HG03103 (cell line): ENCODE measurements around the gene PNPLA5.

ENCODE experiments used
- ATAC-seq: cut with Tn5 transposase; IDR thresholded peaks from one replicate; pipeline ENCODE4 v1.9.1; 2021; ENCODE audit warnings: low read depth; ENCODE audit not compliant: unreplicated experiment

The PNPLA5 gene

GRCh38 chr22:43841742-43842141, 50.1 kb downstream of the PNPLA5 start:
- ATAC-seq = no peak

- ATAC-seq = no peak
These were observed 51.0 kb downstream of the PNPLA5 start for GRCh38 chr22:43840851-43841250.

DNA sequence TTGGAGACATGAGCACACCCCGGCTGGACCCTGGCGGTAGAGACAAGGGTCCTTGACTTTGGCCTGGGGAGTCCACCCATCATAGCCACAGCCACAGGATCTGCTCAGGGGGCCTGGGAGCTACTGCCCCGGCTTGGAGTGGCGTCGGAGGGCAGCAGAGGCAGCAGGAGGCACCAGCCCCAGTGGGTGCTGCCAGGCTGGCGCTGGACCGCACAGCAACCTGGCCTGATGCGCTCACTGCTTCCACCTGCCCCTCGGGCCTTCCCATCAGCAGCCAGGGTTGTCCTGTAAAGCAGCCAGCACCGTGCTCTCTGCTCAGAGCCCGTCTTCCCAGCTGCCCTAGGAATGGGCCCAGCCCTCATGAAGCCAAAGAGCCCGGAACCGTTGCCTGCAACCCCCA, 51.4 kb downstream of the PNPLA5 start:
- no peak for ATAC-seq

DNA sequence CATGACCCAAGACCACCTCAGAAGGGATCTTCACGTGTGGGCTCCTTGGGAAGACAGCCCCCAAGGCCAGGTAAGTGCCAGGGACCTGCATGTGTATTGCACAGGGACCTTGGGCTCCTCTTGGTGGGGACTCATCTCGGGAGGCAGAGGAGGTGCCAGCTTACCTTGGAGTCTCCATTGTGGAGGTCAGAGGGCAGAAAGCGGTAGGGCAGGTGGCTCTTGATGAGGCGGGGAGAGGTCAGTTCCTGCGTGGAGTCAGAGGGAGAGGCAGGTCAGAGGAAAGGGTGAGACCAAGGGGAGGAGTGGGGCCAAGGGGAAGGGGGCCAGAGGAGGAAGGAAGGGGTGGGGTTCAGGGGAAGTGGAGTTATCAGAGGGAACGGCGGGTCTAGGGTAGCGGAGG, 52.0 kb downstream of the PNPLA5 start:
- ATAC-seq = no peak

DNA sequence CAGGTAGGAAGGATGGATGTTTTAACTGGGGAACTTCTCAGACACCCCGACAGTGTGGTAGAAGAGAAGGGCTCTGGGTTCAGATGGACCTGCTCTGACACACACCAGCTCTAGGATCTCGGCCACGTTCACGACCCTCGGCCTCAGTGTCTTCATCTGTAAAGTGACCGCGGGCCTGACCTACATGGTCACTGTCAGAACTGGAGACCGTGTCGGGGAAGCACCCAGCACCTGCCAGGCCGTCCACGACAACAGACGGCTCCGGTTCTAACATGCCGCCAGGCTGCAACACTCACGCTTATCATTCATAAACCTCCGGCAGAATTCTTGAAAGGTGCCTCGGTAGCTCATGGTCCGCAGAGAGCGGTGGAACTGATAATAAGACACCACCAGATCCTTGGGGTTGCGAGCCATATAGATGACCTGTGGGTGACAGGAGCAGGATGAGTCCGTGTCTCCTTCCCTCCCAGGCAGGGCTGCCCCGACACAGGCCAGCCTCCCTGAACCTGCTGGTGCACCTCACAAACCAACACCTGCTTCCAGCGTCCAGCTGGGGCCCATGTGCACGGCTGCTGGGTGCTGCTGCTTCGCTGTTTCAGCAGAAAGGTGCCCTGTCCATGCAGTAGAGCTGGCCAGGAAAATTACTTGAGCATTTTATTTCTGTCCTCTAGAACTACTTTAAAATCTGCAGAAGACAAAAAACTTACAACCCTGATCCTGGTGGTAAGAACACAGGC, 53.1 kb downstream of the PNPLA5 start:
- ATAC-seq = no peak

DNA sequence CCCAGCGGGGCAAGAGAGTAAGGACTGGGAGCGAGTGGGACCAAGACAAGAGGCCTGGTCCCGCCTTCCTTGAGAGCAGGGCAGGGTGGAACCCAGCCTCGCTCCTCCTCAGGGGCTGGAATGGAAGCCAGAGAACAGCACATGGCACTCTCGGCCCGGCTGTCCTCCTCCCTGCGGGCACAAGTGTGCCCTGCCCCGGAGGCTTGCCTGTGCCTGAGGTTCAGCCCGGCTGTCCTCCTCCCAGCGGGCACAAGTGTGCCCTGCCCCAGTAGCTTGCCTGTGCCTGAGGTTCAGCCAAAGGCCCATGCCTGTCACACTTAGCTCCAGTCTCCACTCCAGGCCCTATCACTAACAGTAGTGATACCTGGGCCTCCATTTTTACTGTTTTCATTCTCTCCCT, 53.7 kb downstream of the PNPLA5 start:
- ATAC-seq = no peak

GRCh38 chr22:43837666-43838065, 54.1 kb downstream of the PNPLA5 start:
- no peak for ATAC-seq

- no peak for ATAC-seq
These were observed 56.1 kb downstream of the PNPLA5 start for GRCh38 chr22:43835736-43836135.

DNA sequence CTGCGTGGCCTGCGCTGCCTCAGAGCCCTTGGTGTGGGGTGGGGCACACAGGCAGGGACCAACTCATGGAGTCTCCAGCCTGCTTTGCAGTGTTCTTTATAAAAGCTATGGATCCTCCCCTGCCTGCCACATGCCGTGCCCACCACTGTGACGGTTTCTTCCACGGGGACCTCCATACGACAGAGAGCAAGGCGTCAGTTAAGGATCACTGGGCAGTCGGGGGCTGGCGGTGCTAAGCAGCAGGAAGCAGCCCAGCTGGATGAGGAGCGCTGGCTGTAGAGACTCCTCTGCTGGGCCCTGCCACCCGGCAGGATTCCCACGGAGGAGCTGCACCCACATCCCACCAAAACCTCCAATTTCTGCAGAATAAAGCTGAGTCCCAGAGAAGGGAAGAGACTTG, 56.6 kb downstream of the PNPLA5 start:
- ATAC-seq = no peak

DNA sequence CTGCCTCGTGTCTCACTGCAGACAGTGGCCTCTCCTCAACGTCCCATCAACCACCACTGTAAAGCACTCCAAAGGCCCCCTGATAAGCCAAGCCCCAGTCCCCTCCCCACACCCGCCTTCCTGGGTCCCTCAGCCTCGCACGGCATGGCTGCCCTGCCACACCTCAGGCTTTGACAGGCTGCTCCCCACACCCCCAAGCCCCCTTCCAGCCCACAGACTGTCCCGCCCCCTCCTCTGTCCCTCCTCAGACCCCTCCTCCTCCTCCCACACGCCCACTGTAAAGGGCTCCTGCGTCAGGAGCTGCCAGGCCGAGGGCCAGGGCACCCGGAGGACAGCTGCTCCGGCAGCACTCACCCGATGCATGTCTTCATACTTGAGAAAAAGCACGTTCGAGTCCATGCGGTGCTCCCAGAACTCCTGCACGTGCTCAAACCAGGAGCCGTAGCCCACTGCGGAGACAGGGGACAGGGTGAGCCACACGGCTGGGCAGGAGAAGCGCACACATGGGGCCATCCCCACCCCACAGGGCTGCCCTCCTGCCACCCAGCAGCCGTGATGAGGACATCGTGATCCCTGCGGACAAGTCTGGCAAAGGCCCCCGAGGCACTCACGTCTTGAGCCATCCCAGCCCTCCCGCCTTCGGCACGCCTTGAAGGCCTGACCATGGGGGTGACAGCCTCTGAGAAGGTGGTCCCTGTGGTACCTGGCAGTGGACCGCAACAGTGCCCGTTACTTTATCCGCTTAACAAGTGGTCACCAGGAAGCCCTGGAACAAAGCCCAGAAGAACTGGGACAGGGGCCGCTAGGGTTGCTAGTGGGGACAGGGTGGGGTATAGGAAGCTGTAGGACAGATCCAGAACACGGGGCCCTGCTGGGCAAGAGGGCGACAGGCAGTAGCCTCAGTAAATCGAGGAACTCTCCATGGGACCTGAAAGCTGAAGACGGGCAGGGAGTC, 58.2 kb downstream of the PNPLA5 start:
- no peak for ATAC-seq

- ATAC-seq = no peak
These were observed 59.2 kb downstream of the PNPLA5 start for GRCh38 chr22:43832393-43833265.

DNA sequence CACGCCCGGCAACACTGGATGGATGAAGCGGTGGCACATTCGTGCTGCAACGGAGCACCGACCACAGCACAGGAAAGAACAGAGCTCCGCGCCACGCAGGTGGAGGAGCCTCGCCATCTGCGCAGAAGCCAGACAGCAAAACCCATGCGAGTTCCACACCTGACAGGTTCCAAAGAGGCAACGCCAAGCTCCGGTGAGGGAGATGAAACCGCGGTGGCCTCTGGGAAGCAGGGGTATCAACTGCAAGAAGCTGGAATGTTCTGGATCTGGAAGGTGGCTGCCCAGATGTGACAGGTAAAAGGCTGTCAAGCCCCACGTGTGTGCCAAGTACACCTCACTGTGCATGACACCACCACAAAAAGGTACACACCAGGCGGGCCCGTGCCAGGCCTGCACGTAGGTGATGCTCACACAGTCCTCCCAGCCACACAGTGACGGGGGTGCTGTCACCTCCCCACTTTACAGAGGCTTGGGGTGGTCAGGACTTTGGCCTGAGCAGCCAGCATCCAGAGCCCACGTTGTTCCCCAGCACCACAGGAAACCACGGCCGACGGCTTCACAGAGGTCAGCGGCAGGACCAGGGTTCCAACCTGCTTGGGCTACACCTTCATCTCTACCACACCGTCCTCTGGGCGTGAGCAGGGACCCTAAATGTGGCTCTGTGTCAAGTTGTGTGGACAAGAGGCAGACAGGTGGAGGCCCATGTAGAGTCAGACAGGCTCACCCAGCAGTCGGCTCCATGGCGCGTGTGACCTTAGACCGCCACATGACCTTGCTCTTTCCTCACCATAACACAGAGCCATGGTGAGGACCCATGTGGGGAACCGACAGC, 60.0 kb downstream of the PNPLA5 start:
- ATAC-seq = no peak

GRCh38 chr22:43830931-43831560, 60.8 kb downstream of the PNPLA5 start:
- ATAC-seq = no peak

DNA sequence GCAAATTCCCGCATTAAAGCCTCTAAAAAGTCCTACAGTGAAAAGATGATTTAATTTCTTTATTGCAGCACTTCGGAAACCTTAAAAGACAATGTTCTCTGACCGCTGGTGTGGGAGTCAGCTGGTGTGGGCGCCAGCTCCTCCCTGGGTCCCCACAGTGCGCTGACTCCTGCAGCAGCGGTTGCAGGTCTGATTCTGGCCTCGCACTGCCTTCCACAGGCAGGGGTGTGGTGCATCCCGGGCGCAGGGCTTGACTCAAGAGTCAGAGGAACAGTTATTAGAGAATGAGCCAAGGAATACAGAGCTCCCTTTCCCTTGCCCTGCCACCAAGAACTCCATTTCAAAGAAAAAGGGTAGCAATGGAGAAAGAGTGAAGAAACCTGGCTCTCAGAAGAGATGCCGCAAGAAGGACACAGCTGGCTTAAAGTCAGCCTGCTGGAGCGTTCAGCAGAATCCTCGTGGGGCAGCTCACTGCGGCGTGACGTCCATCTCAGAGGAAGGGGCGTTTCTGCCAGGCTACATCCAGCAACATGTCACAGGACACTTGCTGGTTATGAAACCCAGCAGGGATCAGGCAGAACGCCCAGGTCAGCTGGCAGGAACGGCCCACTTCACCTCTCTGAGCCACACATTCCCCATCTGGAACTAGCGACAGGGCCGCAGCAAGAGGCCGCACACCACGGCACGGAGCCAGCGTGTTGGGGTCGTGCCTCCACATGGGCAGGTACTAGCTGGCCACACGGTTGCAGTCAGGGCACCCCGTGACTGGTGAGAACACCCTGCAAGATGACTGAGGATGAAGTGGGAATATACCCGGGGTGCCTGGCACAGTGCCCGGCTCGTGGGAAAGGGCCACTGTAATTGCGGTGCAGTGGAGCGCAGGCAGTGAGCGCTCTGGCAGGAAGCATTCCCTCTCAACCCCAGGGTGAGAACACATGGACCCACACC, 61.6 kb downstream of the PNPLA5 start:
- no peak for ATAC-seq
